A549 (cell line): ENCODE data around the gene IRF1.

Experiments
- CTCF ChIP-seq: fragments of >200 bp; sonication (Bioruptor Twin); formaldehyde crosslinking; IDR thresholded peaks from 3 replicates; pipeline ENCODE4 v1.5.1; 2016
- EP300 ChIP-seq, 2 experiments: fragments of >200 bp; sonication (Bioruptor Twin); formaldehyde crosslinking; IDR thresholded peaks; 2 replicates in 1 of 2; 3 replicates in 1 of 2; pipeline ENCODE4 v1.6.1; 2016 to 2017
- POLR2A ChIP-seq: IDR thresholded peaks from 2 replicates; pipeline ENCODE4 v1.6.1; 2012; ENCODE audit warnings: mild to moderate bottlenecking, low read length

- no peak for TF ChIP-seq POLR2A
- TF ChIP-seq EP300 (IDR thresholded peaks at IDR 0.05) = no peak
- no peak for TF ChIP-seq CTCF
Measured at GRCh38 chr5:132504746-132505145, 14.2 kb upstream of the IRF1 start.
